Coronary artery (tissue), 2 donors: ENCODE data around the gene ELAVL2.

ENCODE experiments used
- DNase-seq: peaks from one replicate; pipeline ENCODE4 v3.0.0-alpha.2; 2017; ENCODE audit warnings: low spot score
- H3K27ac ChIP-seq, 2 donors: fragments of 200-600 bp; sonication (generic); one replicate each; pipeline ENCODE4 v1.5.1; 2016 to 2019
- H3K4me3 ChIP-seq: fragments of 200-600 bp; sonication (generic); 2 replicates; pipeline ENCODE4 v1.5.1; 2016; ENCODE audit warnings: mild to moderate bottlenecking, moderate library complexity
- TF ChIP-seq, protein P1 (sequence below): fragments of 200-600 bp; sonication (generic); IDR thresholded peaks from one replicate; pipeline ENCODE4 v1.5.1; 2019; ENCODE audit warnings: antibody characterized with exemption

ELAVL2 gene

DNA sequence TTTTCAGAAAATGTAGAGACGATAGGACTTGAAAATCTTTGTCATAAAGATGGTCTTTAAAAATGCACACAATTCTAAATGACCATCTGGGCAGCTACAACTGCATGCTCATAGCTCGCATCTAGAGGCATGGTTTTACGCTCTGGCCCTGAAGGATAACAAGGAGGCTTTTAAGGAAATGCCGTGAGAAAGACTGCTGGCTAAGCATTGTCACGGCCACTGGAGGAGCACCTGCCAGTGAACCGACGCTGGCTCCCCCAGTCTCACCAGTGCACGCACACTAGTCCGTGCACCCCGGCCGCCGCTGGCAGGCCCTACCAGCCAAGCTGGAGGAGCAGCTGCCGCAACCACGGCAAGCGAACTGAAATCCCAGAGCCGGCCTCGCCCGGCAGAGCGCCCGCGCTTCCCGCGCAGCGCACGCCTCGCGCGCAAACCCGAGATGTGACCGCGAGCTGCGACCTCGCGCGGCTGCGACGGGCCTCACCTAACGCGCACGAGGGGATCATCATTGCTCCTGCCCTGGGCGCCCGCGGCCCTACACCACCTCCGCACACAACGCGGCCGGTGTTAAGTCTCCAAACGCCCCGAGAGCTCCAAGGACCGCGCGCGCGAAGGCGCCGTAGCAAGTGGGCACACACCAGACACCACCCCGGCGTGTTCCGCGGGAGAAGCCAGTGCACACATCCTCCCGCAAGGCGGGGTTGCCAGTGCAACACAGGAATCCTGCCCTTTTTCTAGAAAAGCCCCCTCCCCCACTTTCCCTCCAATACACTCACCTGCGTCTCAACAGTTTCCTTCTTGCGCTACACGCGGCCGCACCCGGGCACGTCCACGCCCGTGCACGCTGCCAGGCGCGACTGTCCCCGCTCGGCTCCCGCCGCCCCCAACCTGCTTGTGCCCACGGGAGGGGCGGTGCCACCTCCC lies 5.3 kb downstream of the ELAVL2 start:
- TF ChIP-seq, protein P1, sequence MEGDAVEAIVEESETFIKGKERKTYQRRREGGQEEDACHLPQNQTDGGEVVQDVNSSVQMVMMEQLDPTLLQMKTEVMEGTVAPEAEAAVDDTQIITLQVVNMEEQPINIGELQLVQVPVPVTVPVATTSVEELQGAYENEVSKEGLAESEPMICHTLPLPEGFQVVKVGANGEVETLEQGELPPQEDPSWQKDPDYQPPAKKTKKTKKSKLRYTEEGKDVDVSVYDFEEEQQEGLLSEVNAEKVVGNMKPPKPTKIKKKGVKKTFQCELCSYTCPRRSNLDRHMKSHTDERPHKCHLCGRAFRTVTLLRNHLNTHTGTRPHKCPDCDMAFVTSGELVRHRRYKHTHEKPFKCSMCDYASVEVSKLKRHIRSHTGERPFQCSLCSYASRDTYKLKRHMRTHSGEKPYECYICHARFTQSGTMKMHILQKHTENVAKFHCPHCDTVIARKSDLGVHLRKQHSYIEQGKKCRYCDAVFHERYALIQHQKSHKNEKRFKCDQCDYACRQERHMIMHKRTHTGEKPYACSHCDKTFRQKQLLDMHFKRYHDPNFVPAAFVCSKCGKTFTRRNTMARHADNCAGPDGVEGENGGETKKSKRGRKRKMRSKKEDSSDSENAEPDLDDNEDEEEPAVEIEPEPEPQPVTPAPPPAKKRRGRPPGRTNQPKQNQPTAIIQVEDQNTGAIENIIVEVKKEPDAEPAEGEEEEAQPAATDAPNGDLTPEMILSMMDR: no peak
- DNase-seq: no peak
- no peak overlapping the region for H3K27ac ChIP-seq
- H3K4me3 ChIP-seq: peak overlapping the region; percentile 72

DNA sequence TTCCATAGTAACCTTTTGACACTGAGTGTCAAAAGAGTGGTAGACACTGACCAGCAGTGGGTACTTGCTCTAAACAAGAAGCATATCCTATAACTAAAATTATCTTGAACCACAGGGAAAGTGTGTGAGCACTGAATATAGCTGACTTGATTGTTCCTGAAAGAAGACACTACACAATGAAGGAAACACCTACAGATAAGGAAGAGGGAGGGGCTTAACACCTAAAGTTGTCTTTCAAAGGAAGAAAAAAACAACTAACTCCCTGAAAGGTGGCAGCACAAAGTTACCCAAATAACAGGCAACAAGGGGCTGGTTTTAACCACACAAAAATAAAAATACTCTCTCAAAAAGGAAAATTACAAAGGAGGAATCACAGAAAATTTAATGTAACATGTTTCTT lies 6.6 kb downstream of the ELAVL2 start:
- no peak for DNase-seq
- TF ChIP-seq, protein P1: no peak
- Histone ChIP-seq H3K4me3 (no peak overlapping the region), H3K27ac (no peak overlapping the region)

DNA sequence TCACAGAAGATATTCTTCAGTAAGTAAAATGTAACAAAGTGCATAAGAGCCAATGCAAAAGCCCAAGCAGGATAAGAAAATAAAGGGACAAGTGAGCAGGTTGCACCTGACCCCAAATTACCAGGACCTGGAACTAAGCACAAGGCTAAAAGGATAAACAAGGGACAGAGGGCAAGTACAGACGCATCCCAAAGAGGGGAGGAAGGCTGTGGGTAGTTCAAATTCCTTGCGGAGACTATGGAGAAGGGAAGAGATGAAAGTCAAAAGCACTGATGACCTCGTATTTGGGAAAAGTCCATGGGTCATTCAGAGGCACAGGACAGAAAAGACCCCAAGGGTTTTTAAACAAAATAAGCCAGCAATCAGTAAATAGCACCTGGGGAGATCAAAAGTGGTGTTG lies 11.8 kb downstream of the ELAVL2 start:
- H3K4me3 ChIP-seq: no peak overlapping the region
- TF ChIP-seq, protein P1: no peak
- H3K27ac ChIP-seq: no peak overlapping the region
- DNase-seq: no peak

DNA sequence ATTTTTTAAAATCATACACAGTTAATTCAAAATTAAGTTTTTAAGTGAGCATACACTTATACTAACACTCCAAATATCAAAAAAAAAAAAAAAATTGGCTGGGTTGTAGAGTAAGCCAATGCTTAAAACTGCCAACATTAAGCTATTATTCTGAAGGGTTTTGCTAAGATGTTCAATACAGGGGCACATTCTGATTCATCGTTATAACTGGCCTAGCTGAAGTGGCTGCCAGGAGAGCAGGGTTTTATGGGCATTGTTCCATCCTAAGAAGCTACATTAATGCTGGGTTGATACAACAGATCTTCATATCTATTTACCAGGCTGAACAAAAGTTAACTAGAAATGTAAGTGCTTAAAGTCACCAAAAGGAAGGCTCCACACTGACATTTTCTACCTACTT lies 13.4 kb downstream of the ELAVL2 start:
- TF ChIP-seq, protein P1: no peak
- H3K4me3 ChIP-seq: no peak overlapping the region
- no peak for DNase-seq

DNA sequence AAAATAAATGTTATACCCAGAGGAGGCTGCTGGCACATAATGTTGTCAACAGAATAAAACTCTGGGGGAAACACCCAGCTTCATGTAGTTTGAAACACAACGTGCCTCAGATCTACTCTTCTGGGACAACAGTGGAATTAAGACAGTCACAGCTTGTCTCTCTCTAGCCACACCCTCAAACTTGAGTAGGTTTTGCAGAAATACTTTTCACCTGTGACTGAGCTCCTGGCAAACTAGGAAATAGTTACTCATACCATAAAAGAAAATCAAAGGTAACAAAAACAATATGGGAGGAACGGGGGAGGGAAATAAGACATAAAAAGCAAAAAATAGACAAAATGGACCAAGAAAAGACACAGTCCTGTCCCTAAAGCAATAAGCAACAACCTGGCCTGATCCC lies 14.4 kb downstream of the ELAVL2 start:
- no peak for DNase-seq
- Histone ChIP-seq H3K27ac (no peak overlapping the region), H3K4me3 (no peak overlapping the region)
- TF ChIP-seq, protein P1: no peak

More for the DNA sequence above, 13.4 kb downstream of the ELAVL2 start:
- H3K27ac ChIP-seq: no peak overlapping the region

DNA sequence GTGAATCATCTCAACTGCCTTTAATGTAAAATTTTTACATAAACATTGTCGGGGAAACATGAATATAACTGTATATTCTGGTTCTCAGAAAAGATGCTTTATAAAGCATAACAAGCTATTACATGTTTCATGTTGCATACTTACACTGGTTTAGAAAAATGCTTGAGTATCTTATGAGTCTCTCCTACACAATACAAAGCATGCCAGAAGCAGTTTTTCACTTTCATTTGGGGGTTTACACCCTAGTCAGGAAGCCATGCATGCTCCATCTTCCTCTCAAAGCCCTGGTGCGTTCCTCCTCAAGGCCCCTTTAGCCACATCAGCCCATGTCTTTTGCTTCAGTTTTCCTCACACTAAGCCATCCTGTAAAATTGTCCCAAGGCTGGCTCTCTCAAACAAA lies 22.8 kb downstream of the ELAVL2 start:
- H3K27ac ChIP-seq: no peak overlapping the region
- TF ChIP-seq, protein P1: no peak
- H3K4me3 ChIP-seq: no peak overlapping the region
- no peak for DNase-seq

DNA sequence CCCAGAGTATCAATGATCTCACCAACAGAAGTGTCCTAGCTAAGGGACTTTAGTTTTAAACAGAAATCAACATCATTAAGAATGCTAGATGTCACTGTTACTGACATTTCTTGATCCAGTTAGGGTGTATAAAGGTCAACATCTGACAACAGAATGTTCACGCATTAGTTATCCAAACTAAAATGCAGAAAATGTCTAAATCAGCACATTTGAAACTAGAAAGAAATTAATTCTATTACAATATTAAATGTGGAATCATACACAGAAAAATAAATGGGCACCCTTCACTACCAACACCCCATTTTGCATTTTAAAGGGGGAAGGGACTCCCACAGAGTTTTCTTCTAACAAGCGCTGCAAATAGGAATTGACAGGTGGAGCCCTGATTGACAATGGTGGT lies 24.5 kb downstream of the ELAVL2 start:
- TF ChIP-seq, protein P1: no peak
- H3K4me3 ChIP-seq: no peak overlapping the region

More for the DNA sequence above, 24.5 kb downstream of the ELAVL2 start:
- H3K27ac ChIP-seq: no peak overlapping the region
- no peak for DNase-seq
